PC-3 (cell line): ENCODE results near the gene VSTM4. TPM values are rescaled to one million over a fixed set of nuclear protein-coding genes. Genes with fewer than 3 reads are reported as not detected.

Source experiments
- ATAC-seq: fragments of 200-7000 bp; cut with Tn5 transposase; 2 replicates; pipeline ENCODE4 v1.9.1; 2020; ENCODE audit warnings: mild to moderate bottlenecking, moderate library complexity
- BruUV-seq: library from RNA; stranded (reverse); fragments of 400-500 nt; replicated peaks from 2 replicates; lab custom pipeline; 2021; lab: Mats Ljungman, UMichigan
- CTCF ChIA-PET: fragments of 300-600 bp; sonication (Branson Sonifier 250); formaldehyde crosslinking; loops from one replicate; lab custom pipeline; 2022; ENCODE audit warnings: antibody characterized with exemption; lab: Charles Lee
- POLR2A ChIA-PET: fragments of 300-600 bp; sonication (Branson Sonifier 250); formaldehyde crosslinking; loops from one replicate; lab custom pipeline; 2022; ENCODE audit warnings: antibody characterized with exemption; ENCODE audit not compliant: unreplicated experiment; lab: Charles Lee
- DNase-seq: peaks from one replicate; pipeline ENCODE4 v3.0.0-alpha.2; 2015
- H2AFZ ChIP-seq: fragments of 300-600 bp; sonication (generic); 2 replicates; pipeline ENCODE4 v1.6.0; 2016; ENCODE audit warnings: antibody characterized with exemption, low read length
- H3F3A ChIP-seq: fragments of 300-600 bp; sonication (generic); one replicate; pipeline ENCODE4 v1.6.0; 2017; ENCODE audit warnings: antibody characterized with exemption, low read length, control low read depth, mild to moderate bottlenecking; ENCODE audit not compliant: unreplicated experiment
- H3K27ac ChIP-seq: fragments of 300-600 bp; sonication (generic); 2 replicates; pipeline ENCODE4 v1.5.1; 2016; ENCODE audit warnings: mild to moderate bottlenecking, low read length
- H3K27me3 ChIP-seq: fragments of 300-600 bp; sonication (generic); 2 replicates; pipeline ENCODE4 v1.6.1; 2016; ENCODE audit warnings: low read length, mixed read lengths
- H3K36me3 ChIP-seq: fragments of 300-600 bp; sonication (generic); 2 replicates; pipeline ENCODE4 v1.6.1; 2016; ENCODE audit warnings: low read depth, mixed run types, low read length, mixed read lengths
- H3K4me1 ChIP-seq: fragments of 300-600 bp; sonication (generic); 2 replicates; pipeline ENCODE4 v1.5.1; 2016; ENCODE audit warnings: low read length; ENCODE audit not compliant: insufficient read depth
- H3K4me2 ChIP-seq: fragments of 300-600 bp; sonication (generic); 2 replicates; pipeline ENCODE4 v1.6.0; 2016; ENCODE audit warnings: low read length
- H3K4me3 ChIP-seq: fragments of 300-600 bp; sonication (generic); 2 replicates; pipeline ENCODE4 v1.5.1; 2016; ENCODE audit warnings: mild to moderate bottlenecking, low read length, mixed read lengths
- H3K79me2 ChIP-seq: fragments of 300-600 bp; sonication (generic); 2 replicates; pipeline ENCODE4 v1.6.1; 2017; ENCODE audit warnings: low read length, mixed read lengths
- H3K9ac ChIP-seq: fragments of 300-600 bp; sonication (generic); 2 replicates; pipeline ENCODE4 v1.6.0; 2016; ENCODE audit warnings: mild to moderate bottlenecking, low read length
- H3K9me2 ChIP-seq: fragments of 300-600 bp; sonication (generic); replicated peaks from 2 replicates; pipeline ENCODE4 v1.6.1; 2016; ENCODE audit warnings: mixed run types, low read length, mixed read lengths
- H3K9me3 ChIP-seq: fragments of 300-600 bp; sonication (generic); 2 replicates; pipeline ENCODE4 v1.6.1; 2016; ENCODE audit warnings: low read length, mixed read lengths
- H4K20me1 ChIP-seq: fragments of 300-600 bp; sonication (generic); 2 replicates; pipeline ENCODE4 v1.6.1; 2016; ENCODE audit warnings: low read length, mixed read lengths
- EZH2 ChIP-seq: fragments of 300-600 bp; sonication (generic); IDR thresholded peaks from one replicate; pipeline ENCODE4 v1.6.1; 2017; ENCODE audit warnings: antibody characterized with exemption, mild to moderate bottlenecking, low read length; ENCODE audit not compliant: unreplicated experiment
- EZH2phosphoT487 ChIP-seq: fragments of 300-600 bp; sonication (generic); IDR thresholded peaks from 2 replicates; pipeline ENCODE4 v1.6.1; 2018; ENCODE audit warnings: mild to moderate bottlenecking, antibody characterized with exemption, low read length, borderline replicate concordance
- intact Hi-C: fragments of 100-400 bp; cut with micrococcal nuclease; formaldehyde crosslinking; loops from 2 replicates; pipeline ENCODE4 v1.9.0; 2023
- total RNA-seq: library from RNA; depleted of rRNA; stranded (reverse); fragments of >200 nt; gene quantifications from 2 replicates; pipeline ENCODE4 v1.2.3, GENCODE V29; 2014
- TF ChIP-seq, protein P1 (sequence below): fragments of 300-600 bp; sonication (generic); conservative IDR thresholded peaks from 2 replicates; pipeline ENCODE4 v1.5.1; 2017; ENCODE audit warnings: antibody characterized with exemption, low read depth, mild to moderate bottlenecking, low read length

Gene VSTM4
- total RNA-seq, 1 experiment from 2014 or later, result not detected

DNA sequence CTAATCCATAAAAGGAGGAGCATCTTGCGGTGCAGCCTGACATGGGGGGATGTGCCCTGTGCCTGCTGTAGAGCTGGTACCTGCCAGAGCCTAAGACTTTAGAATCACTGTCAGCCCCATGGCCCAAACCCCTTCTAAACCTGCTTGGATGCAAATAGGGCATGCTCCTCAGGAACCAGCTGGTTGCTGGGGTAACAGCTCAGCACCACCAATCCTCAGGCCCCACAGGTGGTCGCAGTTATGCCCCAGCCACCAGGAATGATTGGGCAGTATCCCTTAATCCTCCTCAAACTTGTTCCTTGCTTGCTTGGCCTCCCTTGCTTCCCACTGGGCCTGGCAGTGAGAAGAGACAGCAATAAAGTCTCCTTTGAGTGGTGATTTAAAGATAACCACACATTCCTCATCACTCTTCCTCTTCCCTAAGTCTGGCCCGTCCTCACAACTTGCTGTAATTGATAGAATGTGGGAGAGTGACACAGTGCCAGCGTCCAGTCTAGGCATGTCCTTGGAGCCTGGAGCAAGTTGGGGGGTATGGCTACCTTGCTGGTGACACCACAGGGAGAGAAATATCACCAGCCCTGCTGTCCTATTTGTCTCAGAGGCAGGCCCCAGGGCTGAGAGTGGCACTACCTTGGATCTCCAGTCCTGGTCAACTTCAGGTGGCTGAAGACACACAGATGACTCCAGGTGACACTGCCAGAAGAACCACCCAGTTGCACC is 43.0 kb downstream of the VSTM4 start:
- Histone ChIP-seq H3K9me2 (no peaks in the 10 kb centered on the region), H3K4me1 (no peaks in the 10 kb centered on the region), H2AFZ (no peak overlapping the region), H3K27ac (no peak overlapping the region), H3K4me3 (no peak overlapping the region), H3K27me3 (peaks cover 37% of the 10 kb centered on the region), H3K79me2 (no peaks in the 10 kb centered on the region), H3K36me3 (no peaks in the 10 kb centered on the region), H4K20me1 (no peaks in the 10 kb centered on the region), H3K4me2 (no peak overlapping the region), H3K9me3 (no peaks in the 10 kb centered on the region), H3F3A (no peaks in the 10 kb centered on the region), H3K9ac (no peak overlapping the region)
- no TSS peak for BruUV-seq
- ChIA-PET POLR2A (no interaction called here), CTCF (no interaction called here)
- no peak for DNase-seq
- TF ChIP-seq EZH2phosphoT487 (no peak), EZH2 (no peak)
- TF ChIP-seq, protein P1, sequence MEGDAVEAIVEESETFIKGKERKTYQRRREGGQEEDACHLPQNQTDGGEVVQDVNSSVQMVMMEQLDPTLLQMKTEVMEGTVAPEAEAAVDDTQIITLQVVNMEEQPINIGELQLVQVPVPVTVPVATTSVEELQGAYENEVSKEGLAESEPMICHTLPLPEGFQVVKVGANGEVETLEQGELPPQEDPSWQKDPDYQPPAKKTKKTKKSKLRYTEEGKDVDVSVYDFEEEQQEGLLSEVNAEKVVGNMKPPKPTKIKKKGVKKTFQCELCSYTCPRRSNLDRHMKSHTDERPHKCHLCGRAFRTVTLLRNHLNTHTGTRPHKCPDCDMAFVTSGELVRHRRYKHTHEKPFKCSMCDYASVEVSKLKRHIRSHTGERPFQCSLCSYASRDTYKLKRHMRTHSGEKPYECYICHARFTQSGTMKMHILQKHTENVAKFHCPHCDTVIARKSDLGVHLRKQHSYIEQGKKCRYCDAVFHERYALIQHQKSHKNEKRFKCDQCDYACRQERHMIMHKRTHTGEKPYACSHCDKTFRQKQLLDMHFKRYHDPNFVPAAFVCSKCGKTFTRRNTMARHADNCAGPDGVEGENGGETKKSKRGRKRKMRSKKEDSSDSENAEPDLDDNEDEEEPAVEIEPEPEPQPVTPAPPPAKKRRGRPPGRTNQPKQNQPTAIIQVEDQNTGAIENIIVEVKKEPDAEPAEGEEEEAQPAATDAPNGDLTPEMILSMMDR, result no peak
- intact Hi-C loops, result no loop called here
- ATAC-seq, result no peak

DNA sequence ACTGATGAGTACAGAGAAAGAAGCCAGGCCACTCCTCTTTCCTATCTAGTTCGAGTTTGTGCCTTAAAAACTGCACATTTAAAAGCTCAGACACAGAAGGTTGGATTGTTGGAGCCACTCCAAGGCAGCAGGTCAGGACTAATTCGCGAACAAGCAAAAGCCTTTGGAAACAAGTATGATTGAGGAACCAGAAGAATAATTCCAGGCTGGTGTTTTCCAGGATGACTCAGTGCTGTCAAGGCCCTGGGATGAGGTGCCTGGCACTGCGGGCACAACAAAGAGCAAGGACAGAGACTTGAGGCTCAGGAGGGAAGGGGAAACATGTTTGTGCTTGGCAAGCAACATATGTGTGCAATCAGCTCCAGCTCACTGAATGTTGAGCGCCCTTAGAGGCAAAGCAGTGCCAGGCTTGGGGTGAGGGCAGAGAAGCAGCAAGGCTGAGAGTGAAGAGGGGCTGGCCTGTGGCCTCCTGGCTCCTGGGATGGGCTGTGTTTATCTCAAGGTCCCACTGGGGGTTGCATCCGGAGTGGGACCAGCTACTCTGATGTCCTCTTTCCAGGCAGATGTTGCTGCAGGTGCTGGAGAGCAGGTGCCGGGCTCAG is 44.1 kb downstream of the VSTM4 start:
- DNase-seq (no peak), ATAC-seq (no peak)
- POLR2A ChIA-PET, result no interaction called here
- H3K9me3 ChIP-seq, result no peaks in the 10 kb centered on the region
- no peak overlapping the region for H3K27ac ChIP-seq
- no peak overlapping the region for H2AFZ ChIP-seq
- no peaks in the 10 kb centered on the region for H3K4me1 ChIP-seq
- intact Hi-C loops, result no loop called here
- no peak overlapping the region for H3K4me3 ChIP-seq
- no peak overlapping the region for H3K9ac ChIP-seq
- TF ChIP-seq EZH2phosphoT487 (no peak), EZH2 (no peak)
- TF ChIP-seq, protein P1, result no peak
- H3K36me3 ChIP-seq, result no peaks in the 10 kb centered on the region
- H4K20me1 ChIP-seq, result no peaks in the 10 kb centered on the region
- H3K79me2 ChIP-seq, result no peaks in the 10 kb centered on the region
- BruUV-seq, result no TSS peak
- H3K9me2 ChIP-seq, result no peaks in the 10 kb centered on the region
- no peak overlapping the region for H3K4me2 ChIP-seq
- CTCF ChIA-PET, result no interaction called here
- H3F3A ChIP-seq, result no peaks in the 10 kb centered on the region
- peaks cover 37% of the 10 kb centered on the region for H3K27me3 ChIP-seq

DNA sequence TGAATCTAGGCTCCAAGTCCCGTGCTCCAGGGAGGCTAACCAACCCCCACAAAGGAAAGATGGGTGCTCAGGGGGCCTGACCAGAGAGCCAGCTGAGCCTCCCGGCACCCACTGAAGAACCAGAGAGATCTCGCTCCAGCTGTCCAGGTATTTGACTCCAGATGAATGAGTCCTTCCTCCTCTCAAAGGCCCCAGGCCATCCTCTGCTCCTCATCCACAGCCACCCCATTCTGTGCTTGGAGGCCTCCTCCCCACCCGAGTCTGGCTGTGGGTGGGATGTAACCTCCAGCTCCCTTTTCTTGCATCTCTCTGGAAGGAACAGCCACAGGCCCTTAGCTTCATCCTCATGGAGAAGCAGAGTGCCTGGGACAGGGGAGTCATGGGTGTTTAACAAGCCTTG is 44.6 kb downstream of the VSTM4 start:
- Histone ChIP-seq H3K9me2 (no peaks in the 10 kb centered on the region), H3K4me3 (no peak overlapping the region), H3K79me2 (no peaks in the 10 kb centered on the region), H3K36me3 (no peaks in the 10 kb centered on the region), H3K27ac (no peak overlapping the region), H3K4me2 (no peak overlapping the region), H3K27me3 (peaks cover 37% of the 10 kb centered on the region), H3K9ac (no peak overlapping the region), H4K20me1 (no peaks in the 10 kb centered on the region), H3K9me3 (no peaks in the 10 kb centered on the region), H3F3A (no peaks in the 10 kb centered on the region), H2AFZ (no peak overlapping the region), H3K4me1 (no peaks in the 10 kb centered on the region)
- intact Hi-C loops, result no loop called here
- TF ChIP-seq EZH2phosphoT487 (no peak), EZH2 (no peak)
- TF ChIP-seq, protein P1, result no peak
- CTCF ChIA-PET, result no interaction called here
- BruUV-seq, result no TSS peak
- no peak for ATAC-seq
- no peak for DNase-seq
- POLR2A ChIA-PET, result no interaction called here
